ENCODE measurements around the gene CFD. TPM values are rescaled to one million over a fixed set of nuclear protein-coding genes. Genes with fewer than 3 reads are reported as not detected.

CFD gene
- 100 to 1,000 TPM in 2 of 4 donors, 10 to 100 TPM in 2; 52.2 to 883 (median 129) TPM for total RNA-seq

- H3K27me3 ChIP-seq: peaks cover 0 to 71% (median 0%) of the 10 kb centered on the region in 4 donors
- no peak for DNase-seq
- peak in 2 of 4 donors; percentile 53 to 71 for TF ChIP-seq POLR2A (IDR thresholded peaks at IDR 0.05)
- TF ChIP-seq CTCF (IDR thresholded peaks at IDR 0.05): no peak
- 25 to 55% methylated on average over 4 to 12 of the region's 24 CpGs for WGBS, 2 donors
- no peaks in the 10 kb centered on the region for H3K36me3 ChIP-seq
- no peaks in the 10 kb centered on the region for H3K9me3 ChIP-seq
- peaks cover 9 to 57% (median 33%) of the 10 kb centered on the region in 3 donors for H3K4me1 ChIP-seq
- H3K27ac ChIP-seq: peak within 1 kb of the TSS; percentile 47 to 82 (median 76)
- peak within 1 kb of the TSS; percentile 32 to 75 (median 46) for H3K4me3 ChIP-seq
- intact Hi-C loops (cut with DNase I): loop anchor here (10.0 kb wide), 2 partner anchors 84 to 126 kb away; partner anchors contain the start of gene WDR18
These were observed at the start of gene CFD for GRCh38 chr19:858868-859843. Gene CFD, plus strand, starts transcription at chr19:859664. Its CDS starts 26 bp downstream, at chr19:859690.

- intact Hi-C loops (cut with DNase I): no loop called here
- Histone ChIP-seq H3K4me3 (no peak overlapping the region), H3K27me3 (no peaks in the 10 kb centered on the region), H3K27ac (no peak overlapping the region), H3K36me3 (peaks cover 52 to 88% (median 70%) of the 10 kb centered on the region in 3 donors), H3K9me3 (no peaks in the 10 kb centered on the region), H3K4me1 (peaks cover 0 to 20% (median 0%) of the 10 kb centered on the region in 3 donors)
- DNase-seq: no peak
- WGBS, 2 donors: 79 to 81% methylated on average over 16 to 29 of the region's 30 CpGs
- TF ChIP-seq POLR2A (IDR thresholded peaks at IDR 0.05) (no peak), CTCF (IDR thresholded peaks at IDR 0.05) (no peak)
These were observed 49.2 kb upstream of the CFD start for GRCh38 chr19:810077-810855.

- peaks cover 0 to 13% (median 0%) of the 10 kb centered on the region in 3 donors for H3K4me1 ChIP-seq
- no peak for DNase-seq
- H3K4me3 ChIP-seq: no peak overlapping the region
- intact Hi-C loops (cut with DNase I): no loop called here
- H3K27ac ChIP-seq: no peak overlapping the region
- H3K36me3 ChIP-seq: peaks cover 45 to 81% (median 63%) of the 10 kb centered on the region in 3 donors
- no peaks in the 10 kb centered on the region for H3K27me3 ChIP-seq
- TF ChIP-seq CTCF (IDR thresholded peaks at IDR 0.05): no peak
- TF ChIP-seq POLR2A (IDR thresholded peaks at IDR 0.05): no peak
- H3K9me3 ChIP-seq: no peaks in the 10 kb centered on the region
- 69 to 80% methylated on average over 13 to 17 of the region's 25 CpGs for WGBS, 2 donors
These were observed 48.5 kb upstream of the CFD start for GRCh38 chr19:810883-811489.

GRCh38 chr19:811506-812048 is 47.9 kb upstream of the CFD start:
- no peak for DNase-seq
- Histone ChIP-seq H3K27ac (no peak overlapping the region), H3K27me3 (no peaks in the 10 kb centered on the region), H3K4me1 (peaks cover 0 to 7% (median 0%) of the 10 kb centered on the region in 3 donors), H3K4me3 (no peak overlapping the region), H3K36me3 (peaks cover 39 to 75% (median 57%) of the 10 kb centered on the region in 3 donors), H3K9me3 (no peaks in the 10 kb centered on the region)
- 84 to 85% methylated on average over 15 to 20 of the region's 20 CpGs for WGBS, 2 donors
- TF ChIP-seq CTCF (IDR thresholded peaks at IDR 0.05): no peak
- no peak for TF ChIP-seq POLR2A (IDR thresholded peaks at IDR 0.05)
- intact Hi-C loops (cut with DNase I): no loop called here

Measured in esophagus squamous epithelium (tissue), 5 donors.